ENCODE measurements around the gene PARM1.

Gene PARM1

GRCh38 chr4:74930162-74930561, 2.8 kb upstream of the PARM1 start:
- peaks cover 23% of the 10 kb centered on the region for H3K27me3 ChIP-seq (ENCODE audit: insufficient read depth, poor library complexity, severe bottlenecking)
- TF ChIP-seq SPI1 (IDR thresholded peaks at IDR 0.05; ENCODE audit: borderline replicate concordance, low read depth) (no peak), GABPA (IDR thresholded peaks at IDR 0.05; ENCODE audit: low read depth) (no peak), REST (IDR thresholded peaks at IDR 0.05; ENCODE audit: insufficient replicate concordance, low read depth) (no peak), CTCF (IDR thresholded peaks at IDR 0.05; ENCODE audit: insufficient read depth, low read length) (no peak), POLR2AphosphoS5 (IDR thresholded peaks at IDR 0.05; ENCODE audit: low read depth) (no peak)

GRCh38 chr4:74931376-74931775, 1.5 kb upstream of the PARM1 start:
- DNase-seq (ENCODE audit: low read depth in 1 of 2, low spot score in 1 of 2): no peak
- Histone ChIP-seq H3K4me3 (replicated peaks; ENCODE audit: insufficient read depth, low read length) (no peak overlapping the region), H3K27ac (replicated peaks) (no peak overlapping the region), H3K27me3 (ENCODE audit: insufficient read depth, poor library complexity, severe bottlenecking) (peaks cover 28% of the 10 kb centered on the region)
- no peak for TF ChIP-seq POLR2AphosphoS5 (IDR thresholded peaks at IDR 0.05; ENCODE audit: low read depth)
- TF ChIP-seq REST (IDR thresholded peaks at IDR 0.05; ENCODE audit: insufficient replicate concordance, low read depth): no peak
- no peak for TF ChIP-seq SPI1 (IDR thresholded peaks at IDR 0.05; ENCODE audit: borderline replicate concordance, low read depth)
- TF ChIP-seq CTCF (IDR thresholded peaks at IDR 0.05; ENCODE audit: insufficient read depth, low read length): no peak
- no peak for TF ChIP-seq GABPA (IDR thresholded peaks at IDR 0.05; ENCODE audit: low read depth)

More at GRCh38 chr4:74930162-74930561, 2.8 kb upstream of the PARM1 start:
- Histone ChIP-seq H3K4me3 (replicated peaks; ENCODE audit: insufficient read depth, low read length) (no peak overlapping the region), H3K27ac (replicated peaks) (no peak overlapping the region)
- no peak for DNase-seq (ENCODE audit: low read depth in 1 of 2, low spot score in 1 of 2)

- no peak for TF ChIP-seq GABPA (IDR thresholded peaks at IDR 0.05; ENCODE audit: low read depth)
- TF ChIP-seq CTCF (IDR thresholded peaks at IDR 0.05; ENCODE audit: insufficient read depth, low read length): no peak
- H3K4me3 ChIP-seq (replicated peaks; ENCODE audit: insufficient read depth, low read length): no peak overlapping the region
- peaks cover 28% of the 10 kb centered on the region for H3K27me3 ChIP-seq (ENCODE audit: insufficient read depth, poor library complexity, severe bottlenecking)
- H3K27ac ChIP-seq (replicated peaks): no peak overlapping the region
- DNase-seq (ENCODE audit: low read depth in 1 of 2, low spot score in 1 of 2): no peak
Measured at GRCh38 chr4:74932010-74932409, 906 bp upstream of the PARM1 start.

- Histone ChIP-seq H3K27me3 (ENCODE audit: insufficient read depth, poor library complexity, severe bottlenecking) (peaks cover 39% of the 10 kb centered on the region), H3K27ac (replicated peaks) (no peak overlapping the region), H3K4me3 (replicated peaks; ENCODE audit: insufficient read depth, low read length) (peak overlapping the region; percentile 19; the same call in 1 of the 2 replicates)
- TF ChIP-seq SPI1 (IDR thresholded peaks at IDR 0.05; ENCODE audit: borderline replicate concordance, low read depth) (no peak), GABPA (IDR thresholded peaks at IDR 0.05; ENCODE audit: low read depth) (no peak), CTCF (IDR thresholded peaks at IDR 0.05; ENCODE audit: insufficient read depth, low read length) (no peak), REST (IDR thresholded peaks at IDR 0.05; ENCODE audit: insufficient replicate concordance, low read depth) (no peak), POLR2AphosphoS5 (IDR thresholded peaks at IDR 0.05; ENCODE audit: low read depth) (no peak)
- DNase-seq (ENCODE audit: low read depth in 1 of 2, low spot score in 1 of 2): no peak
Measured at GRCh38 chr4:74933562-74934015, 673 bp downstream of the PARM1 start.
